ENCODE results near the gene SDF4. TPM values are rescaled to one million over a fixed set of nuclear protein-coding genes. Genes with fewer than 3 reads are reported as not detected.

SDF4 gene
- total and polyA plus RNA-seq, 2 experiments from 2014 or later, result 45.0 to 62.6 TPM

GRCh38 chr1:1236176-1236763, 4.5 kb upstream of the SDF4 start:
- H3K27ac ChIP-seq (ENCODE audit: low read depth), result no peak overlapping the region
- no peak overlapping the region for H3K4me2 ChIP-seq
- no peak overlapping the region for H3K4me3 ChIP-seq
- TF ChIP-seq ZNF462 (CRISPR knock-in tag; IDR thresholded peaks at IDR 0.05), result no peak
- TF ChIP-seq NANOG (IDR thresholded peaks at IDR 0.05; ENCODE audit: borderline replicate concordance), result no peak
- TF ChIP-seq CTCF (conservative IDR thresholded peaks at IDR 0.05; ENCODE audit: low read depth in 2 of 2), result no peak
- no peak for TF ChIP-seq JUNB (IDR thresholded peaks at IDR 0.05; ENCODE audit: unreplicated experiment)
- TF ChIP-seq EZH2 (IDR thresholded peaks at IDR 0.05; ENCODE audit: low read depth, unreplicated experiment), result no peak
- TF ChIP-seq POLR2AphosphoS5 (IDR thresholded peaks at IDR 0.05; ENCODE audit: low read depth), result no peak
- TF ChIP-seq ETS1 (IDR thresholded peaks at IDR 0.05), result no peak
- TF ChIP-seq EZH2phosphoT487 (IDR thresholded peaks at IDR 0.05; ENCODE audit: unreplicated experiment), result no peak
- TF ChIP-seq ZNF114 (CRISPR knock-in tag; IDR thresholded peaks at IDR 0.05), result no peak
- no peak for TF ChIP-seq ZNF331 (CRISPR knock-in tag; IDR thresholded peaks at IDR 0.05; ENCODE audit: low read depth)
- TF ChIP-seq STAT1 (IDR thresholded peaks at IDR 0.05; ENCODE audit: unreplicated experiment), result no peak
- TF ChIP-seq REST (IDR thresholded peaks at IDR 0.05; ENCODE audit: unreplicated experiment), result no peak
- no peaks in the 10 kb centered on the region for H3K27me3 ChIP-seq (ENCODE audit: insufficient read depth)
- ATAC-seq (no peak), DNase-seq (ENCODE audit: low spot score) (no peak)
- H3K9me2 ChIP-seq (ENCODE audit: insufficient read depth), result no peaks in the 10 kb centered on the region
- H4K20me1 ChIP-seq (replicated peaks; ENCODE audit: insufficient read depth), result peaks cover 8% of the 10 kb centered on the region
- Mint-ChIP-seq H3K4me3 (no peak overlapping the region), H3K4me1 (peaks cover 11% of the 10 kb centered on the region), H3K27ac (no peak overlapping the region), H3K9me3 (peaks cover 10% of the 10 kb centered on the region), H3K36me3 (ENCODE audit: low read depth) (peaks cover 15% of the 10 kb centered on the region), H3K27me3 (ENCODE audit: insufficient read depth, low read depth, poor library complexity) (peaks cover 14% of the 10 kb centered on the region)
- peaks cover 9% of the 10 kb centered on the region for H3K79me2 ChIP-seq (replicated peaks; ENCODE audit: insufficient read depth)
- peaks cover 6% of the 10 kb centered on the region; the same call in 1 of the 2 replicates for H3F3A ChIP-seq (replicated peaks; ENCODE audit: low read depth)
- no peaks in the 10 kb centered on the region for H3K4me1 ChIP-seq (ENCODE audit: insufficient read depth)
- no peak overlapping the region for H2AFZ ChIP-seq
- no peaks in the 10 kb centered on the region for H3K36me3 ChIP-seq (ENCODE audit: insufficient read depth)
